Adrenal gland (tissue), 12 donors: ENCODE results near the gene KLHL9. TPM values are rescaled to one million over a fixed set of nuclear protein-coding genes. Genes with fewer than 3 reads are reported as not detected.

ENCODE experiments used
- DNase-seq, 7 donors: peaks; one replicate each; pipeline ENCODE4 v3.0.0-alpha.2; 2019 to 2020
- H3K27ac ChIP-seq, 5 donors: fragments of 200-600 bp; sonication (generic) in 4 of 5; 1 replicate in 3 of 5; 2 replicates in 2 of 5; pipeline versions ENCODE4 v1.5.1 to v1.8.0; 2016 to 2020; ENCODE audit warnings: mild to moderate bottlenecking in 1 of 5
- H3K27me3 ChIP-seq: fragments of 200-600 bp; 2 replicates; pipeline ENCODE4 v1.8.0; 2021
- H3K36me3 ChIP-seq, 2 donors: fragments of 200-600 bp; replicated peaks in 1 of 2; 1 replicate in 1 of 2; 2 replicates in 1 of 2; pipeline versions ENCODE4 v1.5.1 to v1.8.0; 2018 to 2022
- H3K4me1 ChIP-seq, 2 donors: fragments of 200-600 bp; replicated peaks in 1 of 2; 1 replicate in 1 of 2; 2 replicates in 1 of 2; pipeline versions ENCODE4 v1.5.1 to v1.8.0; 2018 to 2021
- H3K4me3 ChIP-seq, 4 donors: fragments of 200-600 bp; sonication (generic) in 3 of 4; one replicate each; pipeline ENCODE4 v1.5.1; 2016 to 2018
- H3K9me3 ChIP-seq, 3 donors: fragments of 200-600 bp; sonication (generic) in 1 of 3; replicated peaks in 1 of 3; 1 replicate in 2 of 3; 2 replicates in 1 of 3; pipeline versions ENCODE4 v1.5.1 to v1.8.0; 2016 to 2021
- CTCF ChIP-seq, 6 experiments: fragments of 450-650 bp in 4 of 6; fragments of 200-600 bp in 2 of 6; sonication (generic) in 1 of 6; IDR thresholded peaks; 1 replicate in 5 of 6; 2 replicates in 1 of 6; pipeline versions ENCODE4 v1.5.1 to v1.8.0; 2016 to 2021; ENCODE audit warnings: antibody characterized with exemption in 6 of 6, mild to moderate bottlenecking in 2 of 6, moderate library complexity in 1 of 6
- POLR2A ChIP-seq, 2 donors: fragments of 450-650 bp; IDR thresholded peaks; one replicate each; pipeline ENCODE4 v1.6.1; 2017; ENCODE audit warnings: antibody characterized with exemption in 2 of 2, mild to moderate bottlenecking in 2 of 2, moderate library complexity in 1 of 2
- WGBS, 4 donors: extraction: QIAGEN DNeasy Blood & Tissue Kit in 2 of 4; methylation state at CpG; one replicate each; pipeline versions ENCODE4 v1.1.5 to v1.1.7; 2013 to 2017; 5-methylcytosine and 5-hydroxymethylcytosine counted together
- intact Hi-C, 2 donors: fragments of 100-400 bp; cut with DNase I; formaldehyde crosslinking; loops; one replicate each; pipeline versions ENCODE4 v1.14.1 to v1.15.0; 2022 to 2023
- polyA plus RNA-seq, 3 donors: library from polyadenylated mRNA; stranded (reverse); fragments of 200-250 nt in 2 of 3; fragments of 350-450 nt in 1 of 3; fragmentation: Illumina TruSeq in 1 of 3; extraction: RNeasy Lipid Tissue Mini Kit (QIAGEN cat#74804) in 1 of 3; gene quantifications; one replicate each; pipeline ENCODE4 v1.2.3, GENCODE V29; 2013 to 2014
- total RNA-seq, 9 donors: library from RNA; depleted of rRNA in 4 of 9; stranded (reverse); fragments of >200 nt in 4 of 9; fragments of 120-200 nt in 1 of 9; fragmentation: NEBNext Ultra II Directional in 1 of 9; extraction: Animal tissue kit (Norgen Biotek cat#: 25700) in 1 of 9; gene quantifications; one replicate each; pipeline versions ENCODE4 v1.1.0 to v1.2.4, GENCODE V29; 2013 to 2023
- donor health status: healthy with polysubstance abuse.
- donor health status: Bipolar disorder and iron deficiency.
- donor health status: DM: yes; HTN: yes; CAD: no.
- donor health status: DM: no; HTN: no; CAD: no.
- donor health status: DM: no; HTN: no; CAD: no.
- donor health status: DM: yes; HTN: yes; CAD: no.

The KLHL9 gene
- total and polyA plus RNA-seq, 12 donors: 6.7 to 30.4 (median 20.7) TPM

DNA sequence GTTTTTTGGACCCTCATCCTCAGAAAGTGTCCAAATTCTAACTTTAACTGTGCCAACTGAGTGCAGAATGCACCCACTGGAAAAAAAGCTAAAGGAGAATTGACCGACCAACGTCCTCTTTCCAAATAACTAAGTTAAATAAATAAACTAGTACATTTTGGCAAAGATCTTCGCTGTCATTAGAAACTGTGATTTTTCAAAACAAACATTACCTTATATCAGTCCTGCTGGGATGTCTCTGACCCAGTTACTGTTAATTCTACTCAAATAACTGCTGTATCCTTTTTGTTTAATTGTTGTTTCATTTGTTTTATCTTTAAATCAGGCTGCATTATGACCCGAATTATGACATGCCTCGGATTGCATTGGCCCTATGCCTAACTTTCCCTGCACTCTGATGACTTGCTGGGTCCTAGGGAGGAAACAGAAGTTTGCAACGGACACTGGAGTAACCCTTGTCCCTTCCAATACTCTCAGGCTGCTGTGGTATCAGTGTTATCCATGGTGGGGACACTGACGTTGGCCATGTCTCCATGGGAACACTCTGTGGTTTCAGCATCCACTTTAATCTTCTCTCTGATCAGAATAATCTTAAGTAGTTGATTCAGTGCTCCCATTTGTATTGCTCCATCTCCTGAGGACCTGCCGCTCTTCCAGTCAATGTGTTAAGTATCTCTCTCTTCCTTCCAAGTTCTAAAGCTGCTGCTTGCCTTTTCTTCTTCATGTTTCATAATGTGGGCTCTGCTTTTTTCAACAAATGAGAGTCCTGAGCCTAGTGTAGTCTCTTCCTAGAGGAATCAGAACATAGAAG, 19.0 kb downstream of the KLHL9 start:
- Histone ChIP-seq H3K4me1 (peaks cover 0 to 7% of the 10 kb centered on the region in 2 donors), H3K4me3 (no peak overlapping the region), H3K27me3 (no peaks in the 10 kb centered on the region), H3K36me3 (no peaks in the 10 kb centered on the region), H3K9me3 (no peaks in the 10 kb centered on the region), H3K27ac (no peak overlapping the region)
- no peak for TF ChIP-seq CTCF (IDR thresholded peaks at IDR 0.05)
- TF ChIP-seq POLR2A (IDR thresholded peaks at IDR 0.05): no peak
- intact Hi-C loops: no loop called here
- 42 to 47% (median 44%) methylated on average over 8 of the region's 8 CpGs for WGBS, 4 donors
- DNase-seq: no peak

GRCh38 chr9:21314152-21314551, 21.1 kb downstream of the KLHL9 start:
- no peak for TF ChIP-seq CTCF (IDR thresholded peaks at IDR 0.05)
- no peak for TF ChIP-seq POLR2A (IDR thresholded peaks at IDR 0.05)
- Histone ChIP-seq H3K27ac (no peak overlapping the region), H3K9me3 (no peaks in the 10 kb centered on the region), H3K36me3 (no peaks in the 10 kb centered on the region), H3K27me3 (no peaks in the 10 kb centered on the region), H3K4me1 (no peaks in the 10 kb centered on the region), H3K4me3 (no peak overlapping the region)
- intact Hi-C loops: no loop called here
- no peak for DNase-seq
- WGBS, 4 donors: 77 to 93% (median 87%) methylated on average over 2 of the region's 2 CpGs

GRCh38 chr9:21311889-21312288, 23.3 kb downstream of the KLHL9 start:
- no peaks in the 10 kb centered on the region for H3K36me3 ChIP-seq
- TF ChIP-seq CTCF (IDR thresholded peaks at IDR 0.05) (no peak), POLR2A (IDR thresholded peaks at IDR 0.05) (no peak)
- 60 to 79% (median 77%) methylated on average over 1 of the region's 1 CpG for WGBS, 4 donors
- intact Hi-C loops: no loop called here
- H3K27me3 ChIP-seq: no peaks in the 10 kb centered on the region
- no peaks in the 10 kb centered on the region for H3K9me3 ChIP-seq
- DNase-seq: no peak
- no peaks in the 10 kb centered on the region for H3K4me1 ChIP-seq
- no peak overlapping the region for H3K4me3 ChIP-seq
- no peak overlapping the region for H3K27ac ChIP-seq

- Histone ChIP-seq H3K36me3 (no peaks in the 10 kb centered on the region), H3K9me3 (no peaks in the 10 kb centered on the region), H3K4me1 (no peaks in the 10 kb centered on the region), H3K27ac (no peak within 1 kb of the TSS), H3K4me3 (no peak within 1 kb of the TSS), H3K27me3 (peaks cover 6% of the 10 kb centered on the region)
- intact Hi-C loops: no loop called here
- TF ChIP-seq POLR2A (IDR thresholded peaks at IDR 0.05) (no peak), CTCF (IDR thresholded peaks at IDR 0.05) (no peak)
- DNase-seq: no peak
- WGBS, 4 donors: 68 to 73% (median 68%) methylated on average over 2 of the region's 2 CpGs
Measured at GRCh38 chr9:21305213-21305612, 30.0 kb downstream of the KLHL9 start, which contains the start of gene IFNA5. Gene IFNA5, minus strand, starts transcription at chr9:21305313. Its CDS starts 57 bp downstream, at chr9:21305256.
